ENCODE data around the gene PAM16. TPM values are rescaled to one million over a fixed set of nuclear protein-coding genes. Genes with fewer than 3 reads are reported as not detected.

PAM16 gene
- total RNA-seq, 2 donors from 2014 or later = 25.3 to 28.8 TPM

GRCh38 chr16:4385066-4385788 lies 34.1 kb upstream of the PAM16 start:
- intact Hi-C loops (cut with DNase I) = no loop called here
- no peak for DNase-seq (ENCODE audit: low spot score)

DNA sequence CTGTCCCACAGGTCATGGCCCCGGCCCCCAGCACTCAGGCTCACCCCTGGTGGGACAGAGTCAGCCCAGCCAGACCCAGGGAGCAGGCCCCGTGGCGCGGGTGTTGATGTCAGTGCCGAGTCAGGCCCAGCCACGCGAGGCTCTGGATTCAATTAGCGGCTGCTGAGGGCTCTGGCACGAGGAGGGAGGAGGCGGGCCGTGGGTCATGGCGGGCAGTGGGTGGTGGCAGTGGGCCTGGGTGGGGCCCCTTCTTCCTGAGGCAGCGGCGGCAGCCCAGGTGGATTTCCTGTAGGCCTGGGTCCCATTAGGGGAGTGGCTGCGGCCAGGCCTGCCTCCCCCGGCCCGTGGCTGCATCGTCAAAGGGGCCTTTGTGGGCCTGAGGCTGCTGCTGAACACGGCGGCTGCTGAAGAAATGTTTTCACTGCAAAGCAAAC lies 33.4 kb upstream of the PAM16 start:
- intact Hi-C loops (cut with DNase I) = no loop called here
- DNase-seq (ENCODE audit: low spot score) = no peak

DNA sequence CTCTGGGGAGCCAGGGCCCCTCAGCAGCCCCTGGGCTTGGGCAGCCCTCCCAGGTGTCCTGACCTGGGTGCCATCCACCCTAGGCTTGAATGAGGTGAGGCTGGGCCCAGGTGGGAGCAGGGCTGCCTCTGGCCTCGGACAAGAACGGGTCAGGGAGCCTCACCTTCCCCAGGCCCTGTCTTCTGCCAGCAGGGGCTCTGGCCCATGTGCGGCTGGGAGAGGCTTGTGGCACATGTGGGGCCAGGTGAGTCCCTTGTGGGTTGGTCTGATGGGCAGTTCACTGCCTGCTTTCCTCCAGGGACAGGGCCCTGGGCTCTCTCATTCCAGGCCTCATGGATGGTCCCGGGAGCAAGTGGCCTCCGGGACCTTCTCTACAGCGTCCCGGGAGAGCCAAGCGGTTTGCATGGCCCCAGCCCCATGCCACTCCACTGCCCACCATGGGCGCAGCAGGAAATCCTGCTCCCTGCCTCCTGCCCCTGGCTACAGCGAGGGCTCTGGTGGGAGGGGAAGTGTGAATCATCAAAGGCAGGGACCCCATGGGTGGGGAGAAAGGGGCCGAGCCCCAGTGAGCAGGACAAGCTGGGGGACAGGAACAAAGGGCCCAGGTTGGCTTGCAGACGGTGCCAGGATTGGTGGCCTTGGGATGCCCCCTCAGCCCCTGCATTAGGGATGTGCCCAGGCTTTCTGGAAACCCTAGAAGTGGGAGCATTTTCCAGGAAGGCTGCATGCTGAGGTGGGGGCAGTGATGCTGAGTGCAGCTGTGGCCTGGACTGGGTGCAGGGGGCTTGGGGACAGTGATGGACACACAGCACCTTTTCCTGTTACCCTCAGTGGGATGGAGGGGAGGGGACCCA lies 32.7 kb upstream of the PAM16 start:
- no peak for DNase-seq (ENCODE audit: low spot score)

GRCh38 chr16:4382795-4383357 lies 31.8 kb upstream of the PAM16 start:
- intact Hi-C loops (cut with DNase I) = no loop called here
- DNase-seq (ENCODE audit: low spot score) = no peak

More for the DNA sequence above, 32.7 kb upstream of the PAM16 start:
- intact Hi-C loops (cut with DNase I) = no loop called here

DNA sequence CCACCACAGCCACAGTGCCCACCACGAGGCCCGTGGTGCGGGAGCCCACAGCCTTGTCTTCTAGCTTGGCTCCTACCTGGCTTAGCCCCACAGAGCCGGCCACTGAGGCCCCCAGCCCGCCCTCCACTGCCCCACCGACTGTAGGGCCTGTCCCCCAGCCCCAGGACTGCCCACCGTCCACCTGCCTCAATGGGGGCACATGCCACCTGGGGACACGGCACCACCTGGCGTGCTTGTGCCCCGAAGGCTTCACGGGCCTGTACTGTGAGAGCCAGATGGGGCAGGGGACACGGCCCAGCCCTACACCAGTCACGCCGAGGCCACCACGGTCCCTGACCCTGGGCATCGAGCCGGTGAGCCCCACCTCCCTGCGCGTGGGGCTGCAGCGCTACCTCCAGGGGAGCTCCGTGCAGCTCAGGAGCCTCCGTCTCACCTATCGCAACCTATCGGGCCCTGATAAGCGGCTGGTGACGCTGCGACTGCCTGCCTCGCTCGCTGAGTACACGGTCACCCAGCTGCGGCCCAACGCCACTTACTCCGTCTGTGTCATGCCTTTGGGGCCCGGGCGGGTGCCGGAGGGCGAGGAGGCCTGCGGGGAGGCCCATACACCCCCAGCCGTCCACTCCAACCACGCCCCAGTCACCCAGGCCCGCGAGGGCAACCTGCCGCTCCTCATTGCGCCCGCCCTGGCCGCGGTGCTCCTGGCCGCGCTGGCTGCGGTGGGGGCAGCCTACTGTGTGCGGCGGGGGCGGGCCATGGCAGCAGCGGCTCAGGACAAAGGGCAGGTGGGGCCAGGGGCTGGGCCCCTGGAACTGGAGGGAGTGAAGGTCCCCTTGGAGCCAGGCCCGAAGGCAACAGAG lies 31.0 kb upstream of the PAM16 start:
- no peak for DNase-seq (ENCODE audit: low spot score)
- intact Hi-C loops (cut with DNase I) = no loop called here

GRCh38 chr16:4381072-4381934 lies 30.2 kb upstream of the PAM16 start:
- DNase-seq (ENCODE audit: low spot score) = no peak
- intact Hi-C loops (cut with DNase I) = no loop called here

- intact Hi-C loops (cut with DNase I) = no loop called here
- no peak for DNase-seq (ENCODE audit: low spot score)
Measured at GRCh38 chr16:4380119-4381063, 29.3 kb upstream of the PAM16 start.

DNA sequence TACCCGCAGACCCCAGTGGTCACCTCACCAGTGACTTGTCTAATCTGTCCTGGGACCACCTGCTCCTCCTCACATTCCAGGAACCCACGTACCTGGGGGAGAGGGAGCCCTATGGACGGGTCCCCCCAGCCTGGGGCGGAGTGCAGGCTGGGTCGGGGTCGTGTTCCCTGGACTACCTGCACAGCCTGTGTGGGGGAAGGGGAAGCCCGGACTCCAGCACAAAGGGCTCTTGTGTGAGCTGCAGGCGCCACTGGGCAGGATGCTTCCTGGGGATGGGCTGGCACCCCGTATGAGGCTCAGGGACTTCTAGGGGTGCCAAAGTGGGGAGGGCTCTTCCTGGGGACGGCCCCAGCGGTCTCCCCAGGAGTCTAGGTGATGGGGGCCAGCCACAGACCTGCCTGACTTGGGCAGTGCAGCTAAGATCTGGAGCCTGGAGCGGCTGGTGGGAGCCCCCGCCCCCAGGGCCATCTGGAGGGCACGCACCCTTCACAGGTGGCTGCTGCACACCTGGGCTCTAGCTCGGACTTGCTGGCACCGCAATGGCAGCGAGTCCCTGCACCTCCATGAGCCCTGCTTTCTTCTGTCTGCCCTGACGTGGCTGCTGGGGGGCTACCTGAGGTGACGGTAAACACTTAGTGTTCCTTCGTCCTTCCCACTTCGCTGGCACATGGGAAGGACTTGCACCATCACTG lies 28.0 kb upstream of the PAM16 start:
- intact Hi-C loops (cut with DNase I) = no loop called here

DNA sequence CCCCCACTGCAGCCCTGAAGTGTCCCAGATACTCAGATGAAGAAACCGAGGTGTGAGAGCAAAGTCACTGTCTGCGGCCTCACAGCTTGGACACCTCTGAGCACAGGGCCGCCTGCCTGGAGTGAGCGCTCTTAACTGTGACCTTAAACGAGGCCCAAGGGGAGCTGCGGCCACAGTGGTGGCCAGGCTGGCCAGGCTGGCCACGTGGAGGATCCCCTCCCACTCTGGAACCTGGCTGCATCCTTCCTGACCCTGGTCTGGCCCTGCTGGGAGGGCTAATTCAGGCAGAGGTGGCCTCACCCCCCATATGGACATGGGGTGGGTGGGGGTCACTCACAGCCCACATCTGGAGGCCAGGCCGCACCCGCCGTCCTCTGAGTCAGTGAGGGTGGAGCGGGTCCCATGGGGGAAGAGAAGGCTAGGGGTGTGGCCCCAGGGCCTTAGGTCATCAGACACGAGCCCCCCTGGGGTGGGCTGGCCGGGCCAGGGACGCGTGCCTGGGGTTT lies 27.1 kb upstream of the PAM16 start:
- DNase-seq (ENCODE audit: low spot score) = peak; percentile 94
- intact Hi-C loops (cut with DNase I) = no loop called here

More for the DNA sequence above, 28.0 kb upstream of the PAM16 start:
- DNase-seq (ENCODE audit: low spot score) = no peak

DNA sequence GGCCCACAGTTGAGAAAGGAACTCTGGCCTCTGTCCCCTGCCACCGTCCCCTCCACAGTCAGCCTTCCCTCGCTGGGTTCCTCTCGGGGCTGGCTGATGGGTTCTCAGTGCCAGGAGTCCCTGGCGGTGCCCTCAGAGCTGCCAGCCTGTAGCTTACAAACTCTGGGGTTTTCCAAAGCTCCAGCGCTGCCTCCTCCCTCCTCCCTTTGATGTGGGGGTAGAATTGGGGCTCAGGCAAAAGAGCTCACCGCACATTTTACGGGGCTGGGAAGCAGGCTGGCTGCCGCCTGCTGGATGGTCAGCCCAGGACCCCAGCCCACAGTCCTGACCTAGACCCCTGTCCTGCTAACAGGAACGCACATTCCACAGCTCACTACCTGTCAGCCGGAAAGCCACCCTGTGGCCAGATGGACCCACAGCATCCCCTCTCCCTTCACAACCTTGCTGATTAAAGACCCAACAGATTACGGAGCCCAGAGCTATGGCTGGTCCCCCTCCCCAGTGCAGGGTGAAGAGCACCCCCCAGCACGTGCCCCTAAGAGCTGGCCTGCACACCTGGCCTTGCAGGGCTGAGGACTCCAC lies 26.5 kb upstream of the PAM16 start:
- intact Hi-C loops (cut with DNase I) = no loop called here
- no peak for DNase-seq (ENCODE audit: low spot score)

DNA sequence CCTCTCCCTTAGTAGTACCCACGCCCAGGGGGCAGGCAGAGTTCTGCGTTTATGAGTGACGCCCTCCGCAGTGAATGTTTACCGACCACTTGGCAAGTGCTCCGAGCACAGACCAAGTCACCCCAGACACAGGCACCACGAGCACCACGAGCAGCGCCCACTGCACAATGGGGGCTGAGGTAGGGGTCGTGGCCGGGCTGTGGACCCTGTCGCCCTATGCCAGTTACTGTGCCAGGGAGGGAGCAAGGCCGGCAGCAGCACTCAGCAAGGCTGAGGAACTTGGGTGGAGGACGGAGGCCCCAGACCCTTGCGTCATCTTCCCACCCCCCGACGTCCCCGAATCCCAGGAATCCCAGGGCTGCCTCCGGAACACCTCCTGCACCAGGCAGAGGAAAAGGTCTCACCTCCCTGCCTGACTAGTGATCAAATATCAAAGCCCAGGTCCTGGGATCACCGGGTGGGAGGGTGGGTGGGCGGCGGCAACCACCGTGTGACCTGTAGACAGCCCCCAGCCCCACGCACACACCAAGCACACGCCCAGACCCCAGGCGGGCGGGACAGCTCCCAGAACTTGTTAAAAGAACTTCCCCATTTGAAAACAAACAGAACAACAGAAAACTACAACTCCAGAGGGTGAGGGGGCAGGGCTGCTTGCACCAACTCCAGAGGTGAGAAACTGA lies 25.9 kb upstream of the PAM16 start:
- DNase-seq (ENCODE audit: low spot score) = no peak
- intact Hi-C loops (cut with DNase I) = no loop called here

- intact Hi-C loops (cut with DNase I) = no loop called here
Measured at GRCh38 chr16:4376126-4376892, 25.2 kb upstream of the PAM16 start.

DNA sequence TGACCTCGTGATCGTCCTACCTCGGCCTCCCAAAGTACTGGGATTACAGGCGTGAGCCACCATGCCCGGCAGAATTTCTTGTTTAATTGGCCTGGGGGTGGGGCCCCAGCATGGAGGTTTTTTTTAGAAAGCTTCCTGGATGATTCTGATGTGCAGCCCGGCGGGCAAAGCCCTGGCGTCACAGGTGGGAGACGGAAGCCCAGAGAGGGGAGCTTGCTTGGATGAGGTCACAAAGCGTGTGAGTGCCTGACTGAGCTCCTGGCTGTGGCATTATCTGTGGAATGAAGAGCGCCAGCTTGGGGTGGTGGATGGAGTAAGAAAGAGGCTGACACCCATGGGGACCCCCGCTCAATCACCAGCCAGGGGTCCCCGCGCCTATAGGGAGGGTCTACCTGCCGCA lies 24.6 kb upstream of the PAM16 start:
- no peak for DNase-seq (ENCODE audit: low spot score)
- intact Hi-C loops (cut with DNase I) = no loop called here

More at GRCh38 chr16:4376126-4376892, 25.2 kb upstream of the PAM16 start:
- peak; percentile 97 for DNase-seq (ENCODE audit: low spot score)

DNA sequence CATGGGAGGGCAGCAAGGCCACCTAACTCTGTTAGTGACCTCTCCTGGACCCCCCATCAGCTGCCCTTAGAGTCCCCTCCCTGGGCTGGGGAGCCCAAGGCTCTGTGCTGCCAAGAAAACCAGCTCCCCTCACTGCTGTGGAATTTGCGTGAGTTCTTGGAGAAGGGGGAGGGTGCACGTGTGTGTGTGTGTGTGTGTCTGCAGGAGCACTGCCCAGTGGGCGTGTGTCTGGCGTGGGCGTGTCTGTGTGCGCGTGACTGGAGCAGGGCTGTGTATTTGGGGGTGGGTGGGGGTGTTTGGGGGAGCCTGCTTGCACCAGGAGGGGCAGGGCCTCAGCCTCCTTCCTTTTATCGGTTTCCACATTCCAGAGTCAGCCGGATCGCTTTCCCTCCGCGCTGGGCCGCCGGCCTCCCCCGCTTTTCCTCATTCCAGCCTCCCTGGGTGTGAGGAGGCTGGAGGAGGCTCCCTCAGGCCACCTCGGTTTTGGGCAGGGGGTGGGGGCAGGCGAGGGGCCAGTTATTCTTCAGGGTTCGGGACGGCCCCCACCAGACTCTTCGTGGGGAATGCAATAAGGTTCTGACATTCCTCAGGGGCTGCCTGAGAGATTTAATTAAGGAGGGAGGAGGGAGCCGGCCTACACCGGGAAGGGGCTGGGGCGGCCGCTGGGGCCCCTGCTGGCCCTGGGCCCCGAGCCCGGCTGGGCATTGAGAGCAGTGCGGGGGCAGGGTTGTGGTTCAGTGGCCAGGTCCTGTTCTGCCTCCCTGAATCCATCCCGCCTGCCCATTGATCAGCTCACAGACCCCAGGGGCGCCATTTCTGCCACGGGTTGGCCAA lies 23.0 kb upstream of the PAM16 start:
- intact Hi-C loops (cut with DNase I) = no loop called here

More for the DNA sequence above, 23.0 kb upstream of the PAM16 start:
- DNase-seq (ENCODE audit: low spot score) = peak; percentile 94

Measured in posterior vena cava (tissue), 2 donors.